GM18907 (cell line): ENCODE results near the gene NOTCH1.
"Not testable (repeated sequence)": the region's sequence is repeated elsewhere in the genome, so short reads cannot be mapped to it uniquely, and the experiment has no call there.

Experiments
- ATAC-seq: cut with Tn5 transposase; IDR thresholded peaks from one replicate; pipeline ENCODE4 v1.9.1; 2021; ENCODE audit warnings: mild to moderate bottlenecking, moderate library complexity; ENCODE audit not compliant: unreplicated experiment

NOTCH1 gene

DNA sequence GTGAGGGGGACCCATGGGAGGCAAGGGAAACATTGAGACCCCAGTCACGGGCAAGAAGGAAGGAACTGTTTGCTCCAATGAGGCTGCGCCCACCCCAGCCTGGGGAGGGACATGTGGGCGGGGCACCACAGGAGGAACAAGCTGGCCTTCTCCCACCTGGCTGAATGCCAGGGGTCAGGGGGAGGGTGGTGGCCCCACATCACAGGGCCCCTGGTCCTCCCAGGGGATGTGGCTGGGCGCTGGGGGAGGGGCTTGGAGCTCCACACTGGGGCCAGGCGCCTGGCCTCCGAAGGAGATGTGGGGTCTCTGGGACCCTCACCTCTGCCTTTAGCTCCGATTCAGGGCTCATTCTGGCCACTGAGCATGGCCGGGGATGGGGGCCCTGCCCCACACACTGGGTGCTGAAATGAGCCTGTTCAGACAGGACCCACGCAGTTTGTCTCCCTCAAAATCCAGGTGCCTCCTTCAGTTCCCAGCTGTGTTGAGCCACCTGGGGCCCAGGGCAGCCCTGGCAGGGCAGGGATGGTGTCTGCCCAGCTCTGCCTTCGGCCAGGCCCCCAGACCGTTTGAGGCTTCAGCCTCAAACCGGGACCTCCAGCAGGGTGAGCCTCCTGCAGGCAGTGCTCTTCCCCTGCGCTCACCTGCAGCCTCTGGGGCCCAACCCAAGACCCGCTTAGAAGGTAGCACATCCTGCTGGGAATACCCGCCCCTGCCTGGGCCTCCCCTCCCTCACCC, 33.2 kb upstream of the NOTCH1 start:
- no peak for ATAC-seq

DNA sequence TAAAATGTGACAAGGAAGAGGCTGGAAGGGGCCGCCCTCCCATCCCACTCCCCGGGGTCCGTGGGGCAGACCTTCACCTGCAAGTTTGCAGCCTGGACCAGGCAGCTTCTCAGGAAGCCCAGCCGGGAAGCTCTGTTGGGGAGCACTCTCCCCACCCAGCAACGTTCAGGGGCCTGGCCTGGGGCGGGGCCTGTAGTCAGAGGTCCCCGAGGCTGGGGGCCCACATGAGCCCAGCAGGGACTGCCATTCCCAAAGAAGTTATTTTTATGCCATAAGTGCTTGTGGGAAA, 32.7 kb upstream of the NOTCH1 start:
- ATAC-seq, result no peak

DNA sequence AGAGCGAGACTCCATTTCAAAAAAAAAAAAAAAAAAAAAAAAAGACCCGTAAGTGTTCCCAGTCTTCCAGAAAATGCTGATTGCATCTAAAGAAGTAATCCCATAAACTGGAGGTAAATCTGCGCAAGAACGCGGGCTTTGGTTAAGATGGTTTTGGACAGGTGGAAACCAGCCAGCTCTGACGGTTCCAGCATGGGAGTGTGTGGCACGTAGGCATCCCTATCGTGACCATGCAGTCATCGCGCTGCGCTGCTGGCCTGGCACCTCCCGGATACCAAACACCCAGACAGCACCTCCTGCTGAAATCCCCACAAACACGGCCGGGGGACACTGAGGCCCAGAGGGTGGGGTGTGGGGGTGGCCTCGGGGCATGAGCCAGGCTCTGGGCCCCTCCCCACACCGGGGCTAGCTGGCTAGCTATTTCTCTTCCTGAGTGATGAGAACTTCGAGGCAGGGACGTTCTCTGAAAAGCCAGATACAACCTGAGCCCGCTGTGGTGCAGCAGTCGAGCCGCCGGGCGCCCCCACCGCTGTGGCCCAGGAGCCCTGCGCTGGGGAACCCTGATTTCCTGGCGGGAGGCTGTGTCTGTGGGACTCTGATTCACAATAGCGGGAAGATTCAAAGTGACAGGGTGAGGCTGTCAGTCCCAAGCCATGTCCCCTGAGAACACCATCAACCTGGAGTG, 32.2 kb upstream of the NOTCH1 start:
- ATAC-seq, result no peak

DNA sequence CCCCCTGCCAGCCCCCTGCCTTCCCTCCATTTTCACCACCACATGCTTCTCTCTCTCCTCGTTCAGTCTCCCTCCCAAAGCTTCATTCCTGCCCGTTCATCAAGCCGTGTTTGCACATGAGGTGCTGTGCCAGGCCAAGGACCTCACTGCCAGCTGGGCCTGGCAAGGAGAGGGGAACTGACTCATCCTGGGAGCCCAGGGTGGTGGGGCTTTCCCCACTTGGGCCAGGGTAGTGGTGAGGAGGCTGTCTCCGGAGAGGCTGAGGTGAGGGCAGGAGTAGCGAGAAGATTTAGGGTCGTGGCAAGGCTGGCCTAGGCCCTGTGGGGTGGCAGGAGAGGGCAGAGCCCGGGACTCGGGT, 30.4 kb upstream of the NOTCH1 start:
- no peak for ATAC-seq

DNA sequence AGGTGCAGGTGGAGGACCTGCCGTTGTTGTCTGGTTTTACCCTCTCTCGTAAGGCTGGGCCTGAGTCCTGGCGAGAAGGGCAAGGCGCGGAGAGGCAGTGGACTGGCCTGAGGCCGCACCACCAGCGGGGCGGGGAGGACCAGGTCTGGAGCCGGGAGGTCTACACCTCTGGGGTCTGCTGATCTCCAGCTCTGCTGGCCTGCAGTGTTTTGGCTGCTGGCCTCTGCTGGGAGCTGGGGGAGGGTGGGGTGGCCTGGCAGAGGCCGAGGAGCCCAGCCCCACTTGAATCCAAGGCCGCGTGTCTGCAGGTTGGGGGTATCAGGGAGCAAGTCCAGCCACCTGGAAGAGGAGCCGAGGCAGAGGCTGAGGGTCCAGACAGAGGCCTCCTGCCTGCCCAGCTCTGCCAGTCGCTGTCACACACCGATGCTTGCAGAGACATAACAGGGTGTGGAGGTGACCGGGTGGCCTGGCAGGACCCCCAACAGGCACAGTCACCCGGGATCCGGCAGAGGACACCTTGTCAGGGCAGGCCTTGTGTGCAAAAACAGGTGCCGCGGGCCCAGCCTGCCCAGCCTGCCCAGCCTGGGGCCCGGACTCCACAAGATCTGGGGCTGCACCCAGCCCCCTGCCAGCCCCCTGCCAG, 29.9 kb upstream of the NOTCH1 start:
- no peak for ATAC-seq

DNA sequence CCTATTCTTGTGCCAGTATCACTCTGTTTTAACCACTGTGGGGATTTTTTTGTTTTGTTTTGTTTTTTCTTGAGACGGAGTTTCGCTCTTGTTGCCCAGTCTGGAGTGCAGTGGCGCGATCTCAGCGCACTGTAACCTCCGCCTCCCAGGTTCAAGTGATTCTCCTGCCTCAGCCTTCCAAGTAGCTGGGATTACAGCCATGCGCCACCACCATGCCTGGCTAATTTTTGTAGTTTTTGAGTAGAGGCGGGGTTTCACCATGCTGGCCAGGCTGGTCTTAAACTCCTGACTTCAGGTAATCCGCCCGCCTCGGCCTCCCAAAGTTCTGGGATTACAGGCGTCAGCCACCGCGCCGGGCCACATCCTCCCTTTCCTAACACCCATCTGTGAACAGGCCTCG, 28.8 kb upstream of the NOTCH1 start:
- not testable (repeated sequence) for ATAC-seq

DNA sequence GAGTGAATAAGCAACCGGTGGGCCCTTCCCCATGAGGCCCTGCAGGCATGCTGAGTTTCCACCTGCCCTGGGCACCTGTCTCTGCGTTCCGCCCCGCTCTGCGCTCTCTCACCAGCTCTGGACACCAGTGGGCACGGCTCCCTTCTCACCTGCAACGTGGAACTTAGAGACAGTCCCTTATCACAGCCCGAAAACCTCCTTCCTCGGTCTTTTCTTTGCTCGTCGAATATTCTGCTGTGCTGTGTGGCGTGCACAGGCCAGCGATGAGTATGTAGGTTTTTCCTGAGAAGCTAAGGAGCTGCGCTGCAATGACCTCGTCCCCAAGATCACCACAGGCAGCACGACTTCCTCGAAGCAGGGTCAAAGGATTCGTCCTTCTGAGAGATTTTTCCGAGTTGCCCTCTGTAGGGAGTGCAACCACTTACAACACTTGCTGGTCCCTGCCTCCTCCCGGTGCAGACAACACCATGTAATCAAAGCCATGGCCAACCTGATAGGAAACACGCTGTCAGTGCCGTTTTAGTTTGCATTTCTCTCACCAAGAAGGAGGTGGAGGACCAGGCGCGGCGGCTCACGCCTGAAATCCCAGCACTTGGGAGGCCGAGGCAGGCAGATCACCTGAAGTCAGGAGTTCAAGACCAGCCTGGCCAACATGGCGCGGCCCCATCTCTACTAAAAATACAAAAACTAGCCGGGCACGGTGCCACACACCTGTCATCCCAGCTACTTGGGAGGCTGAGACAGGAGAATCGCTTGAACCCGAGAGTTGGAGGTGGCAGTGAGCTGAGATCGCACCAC, 27.2 kb upstream of the NOTCH1 start:
- no peak for ATAC-seq

DNA sequence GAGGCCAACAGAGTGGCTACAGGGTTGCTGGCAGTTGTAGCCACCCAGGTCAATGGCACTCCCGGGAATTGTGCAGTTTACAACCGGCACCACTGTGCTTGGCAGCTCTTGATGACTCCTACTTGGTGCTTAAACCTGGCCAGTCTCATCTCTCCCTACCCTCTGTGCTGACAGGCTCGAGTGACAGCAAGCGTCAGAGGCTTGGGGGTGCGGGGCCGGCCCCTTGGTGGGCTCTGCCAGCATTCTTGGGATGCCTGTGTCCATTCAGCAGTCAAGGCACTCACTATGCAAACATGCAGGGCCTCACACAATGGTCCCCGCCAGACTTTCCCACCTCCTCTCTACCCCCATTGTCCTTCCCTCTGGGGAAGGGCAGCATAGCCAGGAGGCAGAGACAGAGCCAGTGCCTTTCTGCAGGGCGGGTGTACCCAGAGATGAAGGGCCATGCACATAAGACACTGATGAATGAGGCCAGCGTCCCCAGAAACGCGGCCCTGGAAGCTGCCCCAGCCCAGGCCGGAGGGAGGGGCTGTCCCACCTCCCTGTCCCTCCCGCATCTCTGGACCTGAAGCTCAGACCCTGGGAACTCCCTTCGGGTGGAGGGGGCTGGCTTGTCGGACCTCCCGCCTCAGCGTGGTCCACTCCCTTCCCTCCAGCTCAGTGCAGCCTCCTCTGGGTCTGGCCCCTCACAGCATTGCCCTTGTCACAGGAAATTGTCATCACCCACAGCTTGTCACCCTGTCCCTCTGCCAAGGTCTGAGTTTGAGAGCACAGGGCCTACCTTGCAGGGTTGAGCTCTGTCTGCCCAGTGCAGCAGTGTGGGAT, 26.4 kb upstream of the NOTCH1 start:
- no peak for ATAC-seq

DNA sequence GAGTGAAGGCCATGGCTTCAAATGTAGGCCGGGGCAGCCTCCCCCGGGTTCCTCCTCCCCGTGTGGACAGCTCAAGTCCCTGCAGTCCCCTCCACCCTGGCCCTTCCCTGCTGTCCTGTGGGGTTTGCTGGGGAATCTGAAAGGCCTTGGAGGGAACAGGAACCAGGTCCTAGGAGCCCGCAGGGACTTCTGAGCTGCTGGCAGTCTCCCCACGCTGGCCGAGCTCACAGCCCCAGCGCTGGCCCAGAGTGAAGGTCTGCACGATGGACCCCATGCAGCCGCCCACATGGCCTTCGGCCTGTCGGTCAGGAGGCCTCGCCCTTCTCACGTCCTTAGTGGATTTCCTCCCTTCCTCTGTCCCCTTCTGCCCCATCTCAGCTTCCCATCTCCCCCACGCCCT, 25.7 kb upstream of the NOTCH1 start:
- no peak for ATAC-seq

DNA sequence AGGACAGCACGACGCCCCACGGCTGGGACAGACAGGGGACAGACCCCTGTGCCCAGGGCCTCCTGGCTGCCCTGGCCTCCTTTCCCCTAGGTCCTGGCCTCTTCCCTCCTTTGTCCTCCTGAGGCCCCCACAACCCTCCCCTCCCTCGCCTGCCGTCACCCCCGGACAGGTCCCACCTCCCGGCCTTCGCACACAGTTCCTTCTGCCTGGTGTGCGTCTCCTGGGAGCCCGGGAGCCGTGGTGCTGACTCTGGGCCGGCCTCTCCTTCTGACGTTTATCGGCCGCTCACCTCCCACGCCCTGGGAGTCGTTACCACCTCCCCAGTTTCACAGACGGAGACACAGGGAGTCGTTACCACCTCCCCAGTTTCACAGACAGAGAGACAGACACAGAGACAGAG, 25.1 kb upstream of the NOTCH1 start:
- ATAC-seq, result no peak

DNA sequence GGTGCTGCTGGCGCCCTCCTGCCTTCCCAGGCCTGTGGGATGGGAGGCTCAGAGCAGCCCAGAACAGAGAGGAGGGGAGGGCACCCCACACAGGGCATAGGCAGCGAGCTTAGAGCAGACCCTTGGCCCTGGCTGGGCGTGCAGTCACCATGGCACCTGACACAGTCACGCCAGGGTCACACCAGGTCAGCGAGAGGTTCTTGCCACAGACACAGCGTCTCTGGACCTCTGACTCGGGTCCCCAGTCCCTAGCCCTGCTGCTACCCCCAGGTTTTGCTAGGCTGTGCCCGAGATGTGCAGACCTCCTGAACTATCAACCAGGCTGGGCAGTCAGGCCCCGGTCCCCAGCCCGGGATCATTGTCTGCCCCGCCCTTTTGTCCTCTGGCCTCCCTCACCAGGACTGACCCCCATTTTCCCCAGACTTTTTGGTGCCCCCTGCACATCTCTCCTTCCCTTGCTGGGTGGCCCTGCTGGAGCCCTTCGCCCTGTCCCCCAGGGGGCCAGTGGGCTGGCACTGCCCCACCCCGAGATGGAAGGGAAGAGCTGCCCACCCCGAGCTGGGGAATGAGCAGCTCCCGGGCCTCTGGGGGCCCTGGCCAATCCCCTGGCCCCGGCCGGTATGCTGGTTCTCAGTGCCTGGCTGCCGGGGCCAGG, 24.5 kb upstream of the NOTCH1 start:
- ATAC-seq, result no peak

DNA sequence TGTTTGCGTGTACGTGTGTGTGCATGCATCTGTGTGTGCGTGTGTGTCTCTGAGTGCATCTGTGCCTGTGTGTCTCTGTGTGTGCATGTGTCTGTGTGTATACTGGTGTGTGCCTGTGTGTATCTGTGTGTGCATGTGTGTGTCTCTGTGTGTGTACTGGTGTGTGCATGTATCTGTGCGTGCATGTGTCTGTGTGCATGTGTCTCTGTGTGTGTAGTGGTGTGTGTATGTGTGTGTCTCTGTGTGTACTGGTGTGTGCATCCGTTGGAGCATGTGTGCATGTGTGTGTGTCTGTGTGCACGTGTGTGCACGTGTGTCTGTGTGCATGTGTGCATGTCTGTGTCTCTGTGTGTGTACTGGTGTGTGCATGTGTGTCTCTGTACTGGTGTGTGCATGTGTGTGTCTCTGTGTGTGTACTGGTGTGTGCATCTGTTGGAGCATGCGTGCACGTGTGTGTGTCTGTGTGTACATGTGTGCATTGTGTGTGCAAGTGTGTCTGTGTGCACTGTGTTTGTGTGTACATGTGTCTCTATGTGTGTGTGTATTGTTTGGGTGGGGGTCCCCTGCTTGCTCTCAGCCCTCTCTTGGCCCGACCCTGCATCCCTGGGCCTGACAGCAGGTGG, 23.8 kb upstream of the NOTCH1 start:
- no peak for ATAC-seq

DNA sequence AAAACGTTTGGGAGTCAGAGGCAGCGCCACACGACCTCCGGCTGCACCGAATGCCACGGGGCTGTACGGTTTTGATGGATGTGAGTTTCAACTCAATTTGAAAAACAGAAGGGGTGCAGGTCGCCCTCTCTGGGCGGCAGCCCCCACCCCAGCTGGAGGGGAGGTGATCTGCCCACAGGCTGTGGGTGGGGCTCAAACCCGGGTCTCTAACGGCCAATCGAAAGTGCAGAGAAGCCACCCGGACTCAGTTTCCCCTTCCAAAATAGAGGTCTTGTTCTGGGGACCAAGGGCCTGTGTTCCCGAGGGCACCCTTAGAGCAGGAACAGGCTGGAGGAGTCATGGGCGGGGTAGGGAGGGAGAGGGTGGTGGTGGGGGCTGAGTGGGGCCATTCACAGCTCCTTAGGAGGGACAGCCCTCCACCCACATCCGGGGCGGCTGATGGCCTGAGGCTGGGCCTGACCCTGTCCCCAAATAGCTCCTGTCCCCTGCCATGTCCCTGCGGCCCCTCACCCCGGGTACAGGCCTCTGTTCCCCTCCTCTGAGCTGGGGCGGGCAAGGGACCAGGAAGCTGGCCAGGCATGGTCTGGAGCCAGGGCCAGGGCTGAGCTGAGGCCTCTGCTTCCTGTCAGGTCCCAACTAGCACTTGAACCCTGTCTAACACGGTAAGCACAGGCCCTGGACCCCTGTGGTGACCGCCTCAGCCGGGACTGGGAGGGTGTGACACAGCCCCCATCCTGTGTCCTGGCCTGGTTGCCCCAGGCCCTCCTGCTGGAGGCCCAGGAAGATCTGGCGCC, 22.6 kb upstream of the NOTCH1 start:
- no peak for ATAC-seq

DNA sequence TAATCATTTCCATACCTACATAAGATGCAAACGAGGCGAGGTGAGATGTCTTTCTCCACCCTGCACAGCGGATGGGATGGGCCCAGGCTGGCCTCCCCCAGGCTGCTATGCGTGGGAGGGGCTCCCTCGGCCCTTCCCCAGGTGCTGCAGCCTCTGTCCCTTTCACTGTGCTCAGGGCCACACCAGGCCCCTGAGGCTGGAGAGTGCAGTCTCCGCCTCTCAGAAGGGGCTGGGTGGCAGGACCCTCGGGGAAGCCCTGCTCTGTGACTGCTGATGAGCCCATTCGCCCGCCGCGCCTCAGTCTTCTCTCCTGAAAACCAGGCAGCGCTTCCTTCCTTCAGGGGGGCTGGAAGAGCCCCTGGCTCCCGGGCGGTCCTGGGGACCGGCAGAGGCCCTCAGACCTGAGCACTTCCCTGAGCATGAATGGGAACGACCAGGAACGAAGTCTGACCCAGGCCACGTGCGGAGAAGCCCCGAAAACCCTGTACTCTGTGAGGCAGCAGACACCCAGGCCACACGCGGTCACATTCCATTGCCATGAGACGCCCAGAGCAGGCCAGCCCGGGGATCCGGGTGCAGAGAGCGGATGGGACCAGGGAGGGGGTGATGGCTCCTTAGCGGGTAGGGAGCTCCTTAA, 21.9 kb upstream of the NOTCH1 start:
- no peak for ATAC-seq

DNA sequence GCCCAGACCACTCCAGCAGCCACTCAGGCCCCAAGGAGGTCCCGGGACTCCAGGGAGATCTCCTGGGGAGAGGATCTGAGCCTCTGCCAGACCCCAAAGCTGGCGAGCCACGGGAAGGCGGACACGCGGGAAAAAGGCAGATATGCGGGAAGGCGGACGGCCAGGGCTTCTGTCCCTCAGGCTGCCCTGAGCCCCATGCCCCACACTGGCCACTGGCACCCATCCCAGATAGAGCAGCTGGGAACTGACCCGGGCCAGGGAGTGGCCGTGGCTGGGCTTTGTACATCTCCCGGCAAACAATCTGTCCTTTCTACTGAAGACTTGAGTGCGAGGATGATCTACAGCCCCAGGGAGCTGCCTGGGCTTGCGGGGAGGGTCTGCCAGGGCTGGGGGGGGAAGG, 21.1 kb upstream of the NOTCH1 start:
- no peak for ATAC-seq

DNA sequence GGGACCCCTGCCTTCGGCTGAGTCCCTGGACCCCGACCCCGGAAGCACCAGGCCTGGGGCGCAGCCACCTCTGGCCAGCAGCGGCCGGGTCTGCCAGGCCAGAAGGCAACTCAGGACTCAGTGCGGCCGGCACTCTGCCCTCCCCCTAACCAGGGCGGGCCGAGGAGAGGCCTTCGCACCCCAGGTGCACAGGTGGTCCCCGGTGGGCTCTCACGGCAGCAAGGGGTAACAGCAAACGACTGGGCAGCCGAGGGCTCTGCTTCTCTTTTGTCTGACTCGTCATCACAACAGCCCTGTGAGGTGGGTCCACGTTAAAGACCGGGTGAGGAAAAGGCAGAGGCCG, 20.7 kb upstream of the NOTCH1 start:
- no peak for ATAC-seq

DNA sequence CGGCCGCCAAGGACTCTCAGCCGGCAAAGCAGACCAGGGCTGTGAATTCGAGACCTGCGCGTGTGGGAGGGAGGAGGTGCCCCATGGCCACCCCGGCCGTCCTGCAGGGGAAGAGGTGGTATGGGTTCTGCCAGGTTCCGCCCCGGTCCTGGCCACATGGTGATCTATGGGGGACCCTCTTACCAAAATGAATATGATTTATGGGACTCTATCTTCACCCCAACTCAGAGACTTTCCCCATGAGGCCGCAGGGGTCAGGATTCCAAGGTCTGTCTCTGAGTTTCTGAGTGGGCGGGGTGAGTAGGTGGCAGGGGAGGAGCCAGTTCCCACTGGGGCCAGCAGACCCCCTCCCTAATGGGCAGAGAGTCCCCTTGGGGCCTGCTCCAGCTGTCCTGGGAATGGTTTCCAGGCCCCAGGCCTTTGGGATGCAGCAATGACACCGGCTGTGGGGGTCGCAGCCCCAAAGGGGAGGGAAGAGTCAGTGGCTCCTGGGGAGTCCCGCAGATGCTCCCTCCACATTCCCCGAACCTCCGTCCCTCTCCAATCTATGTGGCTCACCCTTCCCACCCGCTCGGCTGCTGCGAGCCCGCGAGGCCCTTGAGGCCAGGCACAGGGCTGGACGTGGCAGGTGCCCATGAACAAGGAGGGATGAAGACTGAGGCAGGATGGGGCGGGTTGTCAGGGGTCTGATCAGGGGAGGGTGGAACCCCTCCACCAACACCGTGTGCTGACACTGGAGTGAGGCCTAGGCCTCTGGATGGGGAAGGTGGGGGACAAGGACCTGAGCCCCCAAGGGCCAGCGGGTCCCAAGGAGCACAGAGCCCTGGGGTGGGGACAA, 20.1 kb upstream of the NOTCH1 start:
- no peak for ATAC-seq
